Keratinocyte (primary cell): ENCODE results near the gene SORL1. TPM values are rescaled to one million over a fixed set of nuclear protein-coding genes. Genes with fewer than 3 reads are reported as not detected.

ENCODE experiments used
- DNase-seq: peaks from one replicate; pipeline ENCODE4 v3.0.0-alpha.2; 2011; ENCODE audit warnings: low read depth, missing footprints, low spot score
- FAIRE-seq: peaks from 2 replicates; lab custom pipeline; 2011; peaks lifted over from hg19 to GRCh38; lab: Jason Lieb, UNC
- H2AFZ ChIP-seq: 2 replicates; pipeline ENCODE4 v1.6.0; 2012; ENCODE audit warnings: low read length, control low read depth, inconsistent platforms; ENCODE audit not compliant: control insufficient read depth
- H3K27ac ChIP-seq: 2 replicates; pipeline ENCODE4 v1.5.1; 2011; ENCODE audit warnings: low read length; ENCODE audit not compliant: control insufficient read depth, insufficient read depth
- H3K27me3 ChIP-seq: 3 replicates; pipeline ENCODE4 v1.6.0; 2011; ENCODE audit warnings: low read length; ENCODE audit not compliant: control insufficient read depth, insufficient read depth; ENCODE audit errors: extremely low read depth
- H3K36me3 ChIP-seq, 2 experiments: 2 replicates in 1 of 2; 3 replicates in 1 of 2; pipeline ENCODE4 v1.5.1; 2011; ENCODE audit warnings: low read length in 2 of 2, mild to moderate bottlenecking in 1 of 2; ENCODE audit not compliant: control insufficient read depth in 2 of 2, insufficient read depth in 2 of 2; ENCODE audit errors: extremely low read depth in 1 of 2
- H3K4me1 ChIP-seq: 3 replicates; pipeline ENCODE4 v1.5.1; 2011; ENCODE audit warnings: low read length; ENCODE audit not compliant: control insufficient read depth, insufficient read depth; ENCODE audit errors: extremely low read depth
- H3K4me2 ChIP-seq: 3 replicates; pipeline ENCODE4 v1.6.0; 2011; ENCODE audit warnings: low read depth, low read length; ENCODE audit not compliant: control insufficient read depth, insufficient read depth; ENCODE audit errors: extremely low read depth
- H3K4me3 ChIP-seq, 3 experiments: fragments of 200-600 bp in 1 of 3; sonication (generic) in 1 of 3; 2 replicates in 2 of 3; 3 replicates in 1 of 3; pipeline ENCODE4 v1.5.1; 2011 to 2016; ENCODE audit warnings: low read length in 3 of 3, mild to moderate bottlenecking in 3 of 3, control low read depth in 2 of 3, inconsistent platforms in 1 of 3, low read depth in 1 of 3, mixed read lengths in 1 of 3, mixed run types in 1 of 3, moderate library complexity in 1 of 3; ENCODE audit not compliant: control insufficient read depth in 2 of 3, insufficient read depth in 2 of 3; ENCODE audit errors: extremely low read depth in 1 of 3
- H3K79me2 ChIP-seq: 2 replicates; pipeline ENCODE4 v1.6.0; 2012; ENCODE audit warnings: low read length; ENCODE audit not compliant: control insufficient read depth, insufficient read depth
- H3K9ac ChIP-seq: 3 replicates; pipeline ENCODE4 v1.6.0; 2011; ENCODE audit warnings: low read length; ENCODE audit not compliant: control insufficient read depth, insufficient read depth; ENCODE audit errors: extremely low read depth
- H3K9me1 ChIP-seq: 3 replicates; pipeline ENCODE4 v1.6.0; 2011; ENCODE audit warnings: low read length; ENCODE audit not compliant: control insufficient read depth, insufficient read depth; ENCODE audit errors: extremely low read depth
- H3K9me3 ChIP-seq: 2 replicates; pipeline ENCODE4 v1.5.1; 2012; ENCODE audit warnings: low read depth, low read length; ENCODE audit not compliant: control insufficient read depth
- H4K20me1 ChIP-seq: 3 replicates; pipeline ENCODE4 v1.6.0; 2011; ENCODE audit warnings: low read length; ENCODE audit not compliant: control insufficient read depth, insufficient read depth; ENCODE audit errors: extremely low read depth
- CTCF ChIP-seq, 3 experiments: IDR thresholded peaks in 1 of 3; conservative IDR thresholded peaks in 1 of 3; optimal IDR thresholded peaks in 1 of 3; 2 replicates in 2 of 3; 3 replicates in 1 of 3; pipeline versions ENCODE3 to v1.5.1; 2011; ENCODE audit warnings: low read length in 3 of 3, mild to moderate bottlenecking in 3 of 3, moderate library complexity in 2 of 3, control low read depth in 1 of 3, inconsistent platforms in 1 of 3; ENCODE audit not compliant: insufficient read depth in 2 of 3; ENCODE audit errors: extremely low read depth in 1 of 3
- EZH2 ChIP-seq: IDR thresholded peaks from one replicate; pipeline ENCODE4 v1.6.1; 2012; ENCODE audit warnings: inconsistent platforms, mild to moderate bottlenecking, low read length, moderate library complexity
- dilution Hi-C: fragments of 300-500 bp; cut with MboI; formaldehyde crosslinking; loops from one replicate; pipeline ENCODE4 v1.7.0; 2020; ENCODE audit warnings: low sequenced_read_pairs; ENCODE audit not compliant: extremely low pct_ligation_motif_present
- polyA minus RNA-seq, 3 experiments: library from RNA; depleted of rRNA, polyadenylated mRNA; stranded (reverse); fragments of >200 nt; gene quantifications; 1 replicate in 1 of 3; 2 replicates in 1 of 3; 3 replicates in 1 of 3; pipeline ENCODE4 v1.2.3, GENCODE V29; 2011
- polyA plus RNA-seq, 5 experiments: library from polyadenylated mRNA; depleted of rRNA in 3 of 5; stranded (reverse) in 3 of 5; stranded (forward) in 1 of 5; unstranded in 1 of 5; fragments of >200 nt; gene quantifications; 1 replicate in 1 of 5; 2 replicates in 3 of 5; 3 replicates in 1 of 5; pipeline versions ENCODE4 v1.2.1 to v1.2.3, GENCODE V29; 2011 to 2012; ENCODE audit warnings: missing spikeins in 2 of 5, low read depth in 1 of 5, low replicate concordance in 1 of 5

SORL1 gene
- polyA plus RNA-seq (38.9 to 81.8 TPM (median 46.1 TPM) in 3 replicates), polyA minus RNA-seq (240 to 444 TPM (median 278 TPM) in 3 replicates)
- 6.3 TPM for polyA plus RNA-seq (2011; ENCODE audit: low read depth)
- polyA plus RNA-seq (2011; cell fraction: cytosol; rRNA removed), result 16.3 and 21.8 TPM in 2 replicates
- polyA plus RNA-seq (2011; cell fraction: nucleus; rRNA removed), result 93.7 and 110 TPM in 2 replicates
- polyA plus RNA-seq (2012; ENCODE audit: low replicate concordance), result 7.1 and 52.3 TPM in 2 replicates
- polyA minus RNA-seq (2011; cell fraction: cytosol; rRNA and poly(A)+ RNA removed), result 80.4 TPM
- polyA minus RNA-seq (2011; cell fraction: nucleus; rRNA and poly(A)+ RNA removed), result 253 and 438 TPM in 2 replicates

GRCh38 chr11:121451986-121452608 is at the start of gene SORL1:
SORL1 (plus strand) TSS chr11:121452314; CDS start chr11:121452332, 18 bp downstream.
- Histone ChIP-seq H3K27me3 (no peaks in the 10 kb centered on the region), H3K9me3 (no peaks in the 10 kb centered on the region), H3K4me3 (peak within 1 kb of the TSS; percentile 56 to 70 (median 69)), H3K27ac (peak within 1 kb of the TSS; percentile 60), H3K9ac (peak within 1 kb of the TSS; percentile 68), H4K20me1 (no peaks in the 10 kb centered on the region), H3K36me3 (no peaks in the 10 kb centered on the region), H3K4me2 (peak within 1 kb of the TSS; percentile 78), H3K4me1 (peaks cover 19% of the 10 kb centered on the region), H3K79me2 (no peaks in the 10 kb centered on the region), H2AFZ (peak within 1 kb of the TSS; percentile 92), H3K9me1 (no peaks in the 10 kb centered on the region)
- DNase-seq (no peak), FAIRE-seq (no peak)
- no peak for TF ChIP-seq EZH2
- TF ChIP-seq CTCF (optimal IDR thresholded peaks at IDR 0.05 in 1 of 3, IDR thresholded peaks at IDR 0.05 in 1 of 3, conservative IDR thresholded peaks at IDR 0.05 in 1 of 3; ENCODE audit: extremely low read depth in 1 of 3, insufficient read depth in 2 of 3, low read length in 3 of 3), result peak in 2 of 3 experiments; percentile 77 to 94
- dilution Hi-C loops, result no loop called here

GRCh38 chr11:121405646-121406045 is 46.5 kb upstream of the SORL1 start:
- no peak overlapping the region for H2AFZ ChIP-seq
- H3K4me1 ChIP-seq, result no peaks in the 10 kb centered on the region
- H3K27ac ChIP-seq, result no peak overlapping the region
- H3K4me2 ChIP-seq, result no peak overlapping the region
- H4K20me1 ChIP-seq, result no peaks in the 10 kb centered on the region
- no peak for FAIRE-seq
- no peak for TF ChIP-seq EZH2
- TF ChIP-seq CTCF (optimal IDR thresholded peaks at IDR 0.05 in 1 of 3, IDR thresholded peaks at IDR 0.05 in 1 of 3, conservative IDR thresholded peaks at IDR 0.05 in 1 of 3; ENCODE audit: extremely low read depth in 1 of 3, insufficient read depth in 2 of 3, low read length in 3 of 3), result no peak
- no peaks in the 10 kb centered on the region for H3K36me3 ChIP-seq
- no peak overlapping the region for H3K4me3 ChIP-seq
- peaks cover 4% of the 10 kb centered on the region for H3K9me3 ChIP-seq
- H3K27me3 ChIP-seq, result no peaks in the 10 kb centered on the region
- DNase-seq, result no peak
- no peaks in the 10 kb centered on the region for H3K79me2 ChIP-seq
- H3K9ac ChIP-seq, result no peak overlapping the region
- no peaks in the 10 kb centered on the region for H3K9me1 ChIP-seq
- dilution Hi-C loops, result no loop called here
